LNCAP (cell line): ENCODE measurements around the gene CYP1A2.

ENCODE experiments used
- CTCF ChIP-seq: fragments of 450-650 bp; IDR thresholded peaks from 2 replicates; pipeline ENCODE4 v1.5.1; 2017; ENCODE audit warnings: mild to moderate bottlenecking

CYP1A2 gene

GRCh38 chr15:74748322-74748946 is at the start of gene CYP1A2:
Gene CYP1A2, plus strand, starts transcription at chr15:74748845. Its CDS starts 894 bp downstream, at chr15:74749739.
- no peak for TF ChIP-seq CTCF

GRCh38 chr15:74709011-74709410 is 39.6 kb upstream of the CYP1A2 start:
- TF ChIP-seq CTCF: no peak

GRCh38 chr15:74709892-74710291 is 38.8 kb upstream of the CYP1A2 start:
- TF ChIP-seq CTCF: no peak

- TF ChIP-seq CTCF: no peak
These were observed 38.1 kb upstream of the CYP1A2 start for GRCh38 chr15:74710319-74711094.

- no peak for TF ChIP-seq CTCF
These were observed 36.3 kb upstream of the CYP1A2 start for GRCh38 chr15:74712311-74712710.

- no peak for TF ChIP-seq CTCF
These were observed 32.0 kb upstream of the CYP1A2 start for GRCh38 chr15:74716651-74717050.

GRCh38 chr15:74722591-74722990 is 26.1 kb upstream of the CYP1A2 start:
- no peak for TF ChIP-seq CTCF
